NT2/D1 (cell line): ENCODE measurements around the gene PAX4.

Experiments
- YY1 ChIP-seq: IDR thresholded peaks from 2 replicates; pipeline ENCODE4 v1.6.1; 2011; ENCODE audit not compliant: insufficient read length, insufficient read depth
- ZNF274 ChIP-seq: IDR thresholded peaks from 2 replicates; pipeline ENCODE4 v1.6.1; 2011; ENCODE audit warnings: mild to moderate bottlenecking, low read depth, low read length

DNA sequence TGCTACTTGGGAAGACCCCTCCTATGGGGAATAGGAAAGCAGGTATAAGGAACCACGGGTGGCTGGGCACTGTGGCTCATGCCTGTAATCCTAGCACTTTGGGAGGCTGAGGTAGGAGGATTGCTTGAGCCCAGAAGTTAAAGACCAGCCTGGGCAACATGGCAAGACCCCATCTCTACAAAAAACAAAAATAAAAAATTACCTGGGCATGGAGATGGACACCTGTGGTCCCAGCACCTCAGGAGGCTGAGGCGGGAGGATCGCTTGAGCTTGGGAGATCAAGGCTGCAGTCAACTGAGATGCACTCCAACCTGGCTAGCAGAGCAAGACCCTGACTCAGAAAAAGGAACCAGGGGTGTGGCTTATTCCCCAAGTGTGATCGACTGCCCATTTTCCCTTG lies 25.4 kb downstream of the PAX4 start:
- TF ChIP-seq ZNF274 (no peak), YY1 (no peak)
